OCI-LY1 (cell line): ENCODE data around the gene CAV1.

Experiments
- H2AFZ ChIP-seq: fragments of 200-600 bp; sonication (generic), shearing (Covaris generic); 2 replicates; pipeline ENCODE4 v1.6.0; 2014; ENCODE audit warnings: antibody characterized with exemption, mild to moderate bottlenecking, low read length
- H3F3A ChIP-seq: fragments of 200-600 bp; sonication (generic), shearing (Covaris generic); 2 replicates; pipeline ENCODE4 v1.6.0; 2014; ENCODE audit warnings: mild to moderate bottlenecking, antibody characterized with exemption, low read length, moderate library complexity; ENCODE audit not compliant: insufficient read depth
- H3K27ac ChIP-seq: fragments of 200-600 bp; sonication (generic); 2 replicates; pipeline ENCODE4 v1.5.1; 2014; ENCODE audit warnings: low read length, mixed run types, mild to moderate bottlenecking, low read depth; ENCODE audit not compliant: poor library complexity, severe bottlenecking
- H3K27me3 ChIP-seq: fragments of 200-600 bp; sonication (generic); 2 replicates; pipeline ENCODE4 v1.6.0; 2014; ENCODE audit warnings: antibody characterized with exemption, mild to moderate bottlenecking, low read length, moderate library complexity; ENCODE audit not compliant: insufficient read depth
- H3K36me3 ChIP-seq: fragments of 200-600 bp; sonication (generic); 2 replicates; pipeline ENCODE4 v1.6.1; 2014; ENCODE audit warnings: mild to moderate bottlenecking, antibody characterized with exemption, low read length, moderate library complexity, mixed read lengths; ENCODE audit not compliant: insufficient read depth
- H3K4me1 ChIP-seq: fragments of 200-600 bp; sonication (generic); 2 replicates; pipeline ENCODE4 v1.5.1; 2014; ENCODE audit warnings: mild to moderate bottlenecking, low read length, moderate library complexity; ENCODE audit not compliant: insufficient read depth, severe bottlenecking
- H3K4me2 ChIP-seq: fragments of 200-600 bp; sonication (generic), shearing (Covaris generic); 2 replicates; pipeline ENCODE4 v1.6.1; 2014; ENCODE audit warnings: low read length
- H3K4me3 ChIP-seq: fragments of 200-600 bp; sonication (generic); 2 replicates; pipeline ENCODE4 v1.5.1; 2014; ENCODE audit warnings: low read length, low read depth, mild to moderate bottlenecking, mixed read lengths; ENCODE audit not compliant: poor library complexity, severe bottlenecking
- H3K79me2 ChIP-seq: fragments of 200-600 bp; shearing (Covaris generic); 2 replicates; pipeline ENCODE4 v1.6.1; 2016; ENCODE audit warnings: mixed run types, low read length, mixed read lengths; ENCODE audit not compliant: insufficient read depth
- H3K9ac ChIP-seq: fragments of 200-600 bp; sonication (generic), shearing (Covaris generic); 2 replicates; pipeline ENCODE4 v1.6.1; 2014; ENCODE audit warnings: mild to moderate bottlenecking, low read length, mixed read lengths
- H3K9me2 ChIP-seq: fragments of 200-600 bp; sonication (generic), shearing (Covaris generic); 2 replicates; pipeline ENCODE4 v1.6.1; 2014; ENCODE audit warnings: low read depth, mild to moderate bottlenecking, low read length, mixed read lengths
- H3K9me3 ChIP-seq: fragments of 200-600 bp; shearing (Covaris generic); 2 replicates; pipeline ENCODE4 v1.6.1; 2014; ENCODE audit warnings: low read length, mixed read lengths
- H4K20me1 ChIP-seq: fragments of 200-600 bp; sonication (generic), shearing (Covaris generic); 2 replicates; pipeline ENCODE4 v1.6.0; 2016; ENCODE audit warnings: mild to moderate bottlenecking, low read length; ENCODE audit not compliant: insufficient read depth
- EZH2 ChIP-seq: fragments of 200-600 bp; sonication (generic), shearing (Covaris generic); IDR thresholded peaks from 2 replicates; pipeline ENCODE4 v1.8.0; 2017; ENCODE audit warnings: borderline replicate concordance, mixed run types, mild to moderate bottlenecking, antibody characterized with exemption, low read length, moderate library complexity, mixed read lengths
- TF ChIP-seq, protein P1 (sequence below): fragments of 200-600 bp; sonication (generic), shearing (Covaris generic); IDR thresholded peaks from 2 replicates; pipeline ENCODE4 v1.5.1; 2017; ENCODE audit warnings: mild to moderate bottlenecking, antibody characterized with exemption, low read length, moderate library complexity, mixed read lengths

CAV1 gene

DNA sequence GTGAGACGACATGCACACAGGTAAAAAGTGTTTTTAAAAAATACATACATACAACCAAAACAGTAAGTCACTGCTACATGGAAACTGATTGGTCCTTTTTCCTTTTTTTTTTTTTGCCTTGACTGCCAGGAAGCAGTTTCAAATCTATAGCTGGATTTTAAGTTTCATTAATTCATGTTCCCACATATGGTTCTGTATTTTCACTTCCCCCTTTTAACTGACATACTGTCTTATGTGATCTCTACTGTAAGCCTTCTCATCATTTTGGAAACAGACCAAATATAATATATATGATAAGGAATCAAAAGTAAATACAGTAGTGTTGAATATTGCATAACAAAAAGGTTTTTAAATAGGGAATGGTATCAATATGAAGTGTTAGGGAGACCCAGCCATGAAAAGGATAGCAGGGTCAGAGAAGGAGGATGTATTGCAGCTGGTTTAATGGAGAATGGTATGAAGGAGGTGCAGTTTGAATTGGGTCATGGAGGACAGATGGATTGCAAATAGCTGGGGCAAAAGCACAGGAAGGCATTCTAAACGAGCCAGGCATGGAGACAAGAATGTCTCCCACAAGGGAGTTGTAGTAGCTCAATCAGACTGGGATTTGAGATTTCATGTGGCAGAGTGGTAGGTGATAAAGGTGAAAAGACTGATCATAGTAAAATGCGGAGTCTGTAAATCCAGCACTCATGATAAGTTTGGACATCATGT is 5.4 kb downstream of the CAV1 start:
- Histone ChIP-seq H3K9ac (no peak overlapping the region), H4K20me1 (no peaks in the 10 kb centered on the region), H3K27ac (no peak overlapping the region), H3K79me2 (no peaks in the 10 kb centered on the region), H3K36me3 (no peaks in the 10 kb centered on the region), H2AFZ (no peak overlapping the region), H3K4me1 (peaks cover 14% of the 10 kb centered on the region), H3K4me3 (no peak overlapping the region), H3K9me2 (no peaks in the 10 kb centered on the region), H3K9me3 (no peaks in the 10 kb centered on the region), H3F3A (no peaks in the 10 kb centered on the region), H3K4me2 (no peak overlapping the region), H3K27me3 (0 out of 2 replicates have a peak, but pooled peaks cover 6% of the 10 kb centered on the region)
- TF ChIP-seq, protein P1, sequence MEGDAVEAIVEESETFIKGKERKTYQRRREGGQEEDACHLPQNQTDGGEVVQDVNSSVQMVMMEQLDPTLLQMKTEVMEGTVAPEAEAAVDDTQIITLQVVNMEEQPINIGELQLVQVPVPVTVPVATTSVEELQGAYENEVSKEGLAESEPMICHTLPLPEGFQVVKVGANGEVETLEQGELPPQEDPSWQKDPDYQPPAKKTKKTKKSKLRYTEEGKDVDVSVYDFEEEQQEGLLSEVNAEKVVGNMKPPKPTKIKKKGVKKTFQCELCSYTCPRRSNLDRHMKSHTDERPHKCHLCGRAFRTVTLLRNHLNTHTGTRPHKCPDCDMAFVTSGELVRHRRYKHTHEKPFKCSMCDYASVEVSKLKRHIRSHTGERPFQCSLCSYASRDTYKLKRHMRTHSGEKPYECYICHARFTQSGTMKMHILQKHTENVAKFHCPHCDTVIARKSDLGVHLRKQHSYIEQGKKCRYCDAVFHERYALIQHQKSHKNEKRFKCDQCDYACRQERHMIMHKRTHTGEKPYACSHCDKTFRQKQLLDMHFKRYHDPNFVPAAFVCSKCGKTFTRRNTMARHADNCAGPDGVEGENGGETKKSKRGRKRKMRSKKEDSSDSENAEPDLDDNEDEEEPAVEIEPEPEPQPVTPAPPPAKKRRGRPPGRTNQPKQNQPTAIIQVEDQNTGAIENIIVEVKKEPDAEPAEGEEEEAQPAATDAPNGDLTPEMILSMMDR = no peak
- TF ChIP-seq EZH2 = no peak

DNA sequence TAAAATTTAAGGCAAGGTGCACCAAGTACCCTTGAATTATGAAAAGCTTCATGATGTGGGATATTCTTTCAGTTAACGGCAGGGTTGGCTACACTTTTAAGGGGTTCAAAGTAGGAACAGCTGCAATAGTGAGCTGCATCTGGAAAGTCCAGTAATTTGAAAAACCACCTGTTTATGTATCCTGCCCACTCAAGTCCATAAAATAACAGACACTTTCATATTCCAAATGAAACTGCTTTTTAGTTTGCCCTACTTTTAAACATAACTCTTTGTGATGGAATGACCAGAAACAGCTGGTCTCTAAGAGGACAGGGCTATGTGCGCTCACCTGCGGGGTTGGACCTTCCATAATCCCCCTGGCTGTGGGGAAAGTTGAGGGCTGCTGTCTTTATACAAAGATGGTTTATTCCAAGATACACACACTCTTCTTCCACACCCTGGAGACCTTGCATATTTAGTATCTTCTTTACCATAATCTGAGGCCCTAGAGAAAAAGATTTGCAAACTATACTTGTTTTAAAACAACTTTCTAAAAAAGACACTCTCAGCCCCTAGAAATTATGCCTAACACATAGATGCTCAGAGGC is 7.4 kb downstream of the CAV1 start:
- no peaks in the 10 kb centered on the region for H3F3A ChIP-seq
- no peak overlapping the region for H2AFZ ChIP-seq
- H3K9ac ChIP-seq = no peak overlapping the region
- no peaks in the 10 kb centered on the region for H3K27me3 ChIP-seq
- no peaks in the 10 kb centered on the region for H3K36me3 ChIP-seq
- H3K9me2 ChIP-seq = no peaks in the 10 kb centered on the region
- no peaks in the 10 kb centered on the region for H3K9me3 ChIP-seq
- no peak overlapping the region for H3K27ac ChIP-seq
- no peaks in the 10 kb centered on the region for H4K20me1 ChIP-seq
- no peak overlapping the region for H3K4me3 ChIP-seq
- no peaks in the 10 kb centered on the region for H3K4me1 ChIP-seq
- no peak for TF ChIP-seq EZH2
- TF ChIP-seq, protein P1 = no peak
- no peaks in the 10 kb centered on the region for H3K79me2 ChIP-seq
- H3K4me2 ChIP-seq = no peak overlapping the region

DNA sequence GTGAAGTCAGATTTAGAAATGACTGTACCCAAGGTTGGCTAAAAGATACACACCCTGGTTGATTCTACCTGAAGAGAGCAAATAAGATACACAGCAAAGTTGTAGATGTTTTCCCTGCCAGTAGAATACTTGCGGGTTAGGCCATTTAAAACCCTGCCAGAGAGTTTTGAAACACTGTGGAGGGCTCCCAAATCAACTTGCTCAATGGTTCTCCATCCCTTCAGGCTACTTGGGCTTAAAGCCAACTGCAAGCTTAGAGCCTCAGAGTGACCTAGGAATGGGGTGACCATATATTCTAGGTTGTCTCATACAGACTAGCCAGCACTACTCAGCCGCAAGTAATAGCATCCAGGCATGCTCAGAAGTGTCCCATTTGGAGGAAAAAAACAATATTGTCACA is 10.0 kb downstream of the CAV1 start:
- TF ChIP-seq, protein P1 = no peak
- TF ChIP-seq EZH2 = no peak
- Histone ChIP-seq H3K9ac (no peak overlapping the region), H3K4me2 (no peak overlapping the region), H3F3A (no peaks in the 10 kb centered on the region), H3K27ac (no peak overlapping the region), H3K4me1 (no peaks in the 10 kb centered on the region), H4K20me1 (no peaks in the 10 kb centered on the region), H3K4me3 (no peak overlapping the region), H3K36me3 (no peaks in the 10 kb centered on the region), H3K9me2 (no peaks in the 10 kb centered on the region), H3K9me3 (no peaks in the 10 kb centered on the region), H3K27me3 (no peaks in the 10 kb centered on the region), H3K79me2 (no peaks in the 10 kb centered on the region), H2AFZ (no peak overlapping the region)
